WERI-Rb-1 (cell line): ENCODE measurements around the gene GRID1.
A peak's percentile ranks its signal among the peaks of the same experiment; 100 is the strongest.

ENCODE experiments used
- DNase-seq: peaks from one replicate; pipeline ENCODE4 v3.0.0-alpha.2; 2020
- H3K27ac ChIP-seq: fragments of 250-450 bp; sonication (Bioruptor Pico); 2 replicates; pipeline ENCODE4 v1.5.1; 2020; ENCODE audit warnings: mild to moderate bottlenecking, moderate library complexity
- H3K27me3 ChIP-seq: fragments of 250-450 bp; sonication (Bioruptor Pico); 2 replicates; pipeline ENCODE4 v1.5.1; 2021; ENCODE audit warnings: mild to moderate bottlenecking, low read depth, moderate library complexity; ENCODE audit not compliant: insufficient read depth, severe bottlenecking
- H3K36me3 ChIP-seq: fragments of 250-450 bp; sonication (Bioruptor Pico); 2 replicates; pipeline ENCODE4 v1.5.1; 2020; ENCODE audit warnings: mild to moderate bottlenecking, moderate library complexity
- H3K4me3 ChIP-seq: 2 replicates; pipeline ENCODE4 v1.5.1; 2011; ENCODE audit warnings: low read depth, mild to moderate bottlenecking, control low read depth, low read length
- H3K9me3 ChIP-seq: fragments of 250-450 bp; sonication (Bioruptor Pico); 2 replicates; pipeline ENCODE4 v1.5.1; 2021; ENCODE audit warnings: mild to moderate bottlenecking, moderate library complexity; ENCODE audit not compliant: severe bottlenecking
- CTCF ChIP-seq: IDR thresholded peaks from 2 replicates; pipeline ENCODE4 v1.5.1; 2011; ENCODE audit warnings: low read depth, mild to moderate bottlenecking, control low read depth, inconsistent platforms, low read length

The GRID1 gene

GRCh38 chr10:85615556-85615955 is 751.0 kb downstream of the GRID1 start:
- DNase-seq, result no peak
- Histone ChIP-seq H3K27me3 (no peaks in the 10 kb centered on the region), H3K4me3 (no peak overlapping the region), H3K36me3 (no peaks in the 10 kb centered on the region), H3K9me3 (no peaks in the 10 kb centered on the region), H3K27ac (no peak overlapping the region)
- no peak for TF ChIP-seq CTCF

- H3K27me3 ChIP-seq, result no peaks in the 10 kb centered on the region
- no peak overlapping the region for H3K4me3 ChIP-seq
- no peak for TF ChIP-seq CTCF
- no peak for DNase-seq
- no peaks in the 10 kb centered on the region for H3K36me3 ChIP-seq
- no peak overlapping the region for H3K27ac ChIP-seq
- no peaks in the 10 kb centered on the region for H3K9me3 ChIP-seq
Measured at GRCh38 chr10:85614981-85615380, 751.6 kb downstream of the GRID1 start.

- Histone ChIP-seq H3K27ac (no peak overlapping the region), H3K4me3 (no peak overlapping the region), H3K9me3 (no peaks in the 10 kb centered on the region), H3K27me3 (no peaks in the 10 kb centered on the region), H3K36me3 (no peaks in the 10 kb centered on the region)
- no peak for DNase-seq
- TF ChIP-seq CTCF, result no peak
Measured at GRCh38 chr10:85614566-85614965, 752.0 kb downstream of the GRID1 start.

- no peak for DNase-seq
- Histone ChIP-seq H3K36me3 (no peaks in the 10 kb centered on the region), H3K4me3 (no peak overlapping the region), H3K27me3 (no peaks in the 10 kb centered on the region), H3K9me3 (no peaks in the 10 kb centered on the region), H3K27ac (no peak overlapping the region)
- TF ChIP-seq CTCF, result no peak
Measured at GRCh38 chr10:85613391-85613790, 753.2 kb downstream of the GRID1 start.

- no peak overlapping the region for H3K27ac ChIP-seq
- H3K36me3 ChIP-seq, result no peaks in the 10 kb centered on the region
- peak; percentile 22; the same call in 1 of the 2 replicates for TF ChIP-seq CTCF
- H3K4me3 ChIP-seq, result no peak overlapping the region
- DNase-seq, result no peak
- no peaks in the 10 kb centered on the region for H3K9me3 ChIP-seq
- H3K27me3 ChIP-seq, result no peaks in the 10 kb centered on the region
Measured at GRCh38 chr10:85612833-85613232, 753.8 kb downstream of the GRID1 start.

GRCh38 chr10:85612378-85612775 is 754.2 kb downstream of the GRID1 start:
- H3K9me3 ChIP-seq, result no peaks in the 10 kb centered on the region
- no peaks in the 10 kb centered on the region for H3K36me3 ChIP-seq
- no peak overlapping the region for H3K4me3 ChIP-seq
- H3K27ac ChIP-seq, result no peak overlapping the region
- H3K27me3 ChIP-seq, result no peaks in the 10 kb centered on the region
- TF ChIP-seq CTCF, result no peak
- no peak for DNase-seq
